Parathyroid adenoma (tissue), 2 donors: ENCODE measurements around the gene ERAS.

Source experiments
- H2AFZ ChIP-seq: fragments of 300-600 bp; sonication (generic); one replicate; pipeline ENCODE4 v1.7.0; 2017; ENCODE audit warnings: antibody characterized with exemption, mild to moderate bottlenecking
- H3K27ac ChIP-seq: fragments of 300-600 bp; sonication (generic); one replicate; pipeline ENCODE4 v1.7.0; 2017
- H3K27me3 ChIP-seq: fragments of 300-600 bp; sonication (generic); one replicate; pipeline ENCODE4 v1.7.0; 2017; ENCODE audit warnings: low read length; ENCODE audit not compliant: control insufficient read depth, insufficient read depth
- H3K36me3 ChIP-seq: fragments of 300-600 bp; sonication (generic); one replicate; pipeline ENCODE4 v1.7.0; 2017; ENCODE audit warnings: low read length; ENCODE audit not compliant: control insufficient read depth, insufficient read depth
- H3K4me1 ChIP-seq: fragments of 300-600 bp; sonication (generic); one replicate; pipeline ENCODE4 v1.7.0; 2017; ENCODE audit warnings: control low read depth
- H3K4me2 ChIP-seq: fragments of 300-600 bp; sonication (generic); one replicate; pipeline ENCODE4 v1.7.0; 2017; ENCODE audit warnings: low read length
- H3K4me3 ChIP-seq: fragments of 300-600 bp; sonication (generic); one replicate; pipeline ENCODE4 v1.7.0; 2017; ENCODE audit warnings: low read depth, low read length
- H3K79me2 ChIP-seq: fragments of 300-600 bp; sonication (generic); one replicate; pipeline ENCODE4 v1.7.0; 2017; ENCODE audit warnings: control low read depth
- H3K9ac ChIP-seq: fragments of 300-600 bp; sonication (generic); one replicate; pipeline ENCODE4 v1.7.0; 2017; ENCODE audit warnings: mild to moderate bottlenecking
- H3K9me3 ChIP-seq: fragments of 300-600 bp; sonication (generic); one replicate; pipeline ENCODE4 v1.7.0; 2017; ENCODE audit warnings: low read length; ENCODE audit not compliant: control insufficient read depth
- TF ChIP-seq, protein P1 (sequence below): fragments of 300-600 bp; sonication (generic); IDR thresholded peaks from one replicate; pipeline ENCODE4 v1.7.0; 2017; ENCODE audit warnings: antibody characterized with exemption, mild to moderate bottlenecking
- donor health status: primary hyperparathyroidism.

ERAS gene

DNA sequence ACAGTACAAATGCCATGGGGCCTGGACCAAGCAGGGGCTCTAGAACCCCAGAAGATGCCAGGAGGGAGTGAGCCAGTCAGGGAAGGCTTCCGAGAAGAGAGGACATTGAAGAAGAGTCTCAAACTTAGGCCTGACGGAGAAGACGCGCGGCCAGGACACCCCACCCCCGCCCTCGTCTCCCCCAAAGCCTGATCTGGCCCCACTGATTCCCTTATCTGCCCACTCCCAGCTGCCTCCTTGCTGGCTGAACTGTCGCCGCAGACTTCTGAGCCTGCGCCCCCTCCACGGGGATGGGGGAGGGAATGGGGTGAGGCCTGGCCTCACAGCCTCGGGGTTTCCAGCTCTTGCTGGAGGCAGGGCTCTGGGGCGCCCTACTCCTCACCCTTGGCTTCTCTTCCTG is 43.5 kb upstream of the ERAS start:
- no peak overlapping the region for H3K27ac ChIP-seq
- no peaks in the 10 kb centered on the region for H3K36me3 ChIP-seq
- H3K4me1 ChIP-seq: no peaks in the 10 kb centered on the region
- no peak overlapping the region for H2AFZ ChIP-seq
- H3K4me3 ChIP-seq: no peak overlapping the region
- TF ChIP-seq, protein P1, sequence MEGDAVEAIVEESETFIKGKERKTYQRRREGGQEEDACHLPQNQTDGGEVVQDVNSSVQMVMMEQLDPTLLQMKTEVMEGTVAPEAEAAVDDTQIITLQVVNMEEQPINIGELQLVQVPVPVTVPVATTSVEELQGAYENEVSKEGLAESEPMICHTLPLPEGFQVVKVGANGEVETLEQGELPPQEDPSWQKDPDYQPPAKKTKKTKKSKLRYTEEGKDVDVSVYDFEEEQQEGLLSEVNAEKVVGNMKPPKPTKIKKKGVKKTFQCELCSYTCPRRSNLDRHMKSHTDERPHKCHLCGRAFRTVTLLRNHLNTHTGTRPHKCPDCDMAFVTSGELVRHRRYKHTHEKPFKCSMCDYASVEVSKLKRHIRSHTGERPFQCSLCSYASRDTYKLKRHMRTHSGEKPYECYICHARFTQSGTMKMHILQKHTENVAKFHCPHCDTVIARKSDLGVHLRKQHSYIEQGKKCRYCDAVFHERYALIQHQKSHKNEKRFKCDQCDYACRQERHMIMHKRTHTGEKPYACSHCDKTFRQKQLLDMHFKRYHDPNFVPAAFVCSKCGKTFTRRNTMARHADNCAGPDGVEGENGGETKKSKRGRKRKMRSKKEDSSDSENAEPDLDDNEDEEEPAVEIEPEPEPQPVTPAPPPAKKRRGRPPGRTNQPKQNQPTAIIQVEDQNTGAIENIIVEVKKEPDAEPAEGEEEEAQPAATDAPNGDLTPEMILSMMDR: no peak
- no peaks in the 10 kb centered on the region for H3K79me2 ChIP-seq
- no peak overlapping the region for H3K4me2 ChIP-seq
- no peaks in the 10 kb centered on the region for H3K27me3 ChIP-seq
- H3K9me3 ChIP-seq: no peaks in the 10 kb centered on the region
- no peak overlapping the region for H3K9ac ChIP-seq

- TF ChIP-seq, protein P1: no peak
- H3K9me3 ChIP-seq: no peaks in the 10 kb centered on the region
- H3K27me3 ChIP-seq: no peaks in the 10 kb centered on the region
These were observed 41.6 kb upstream of the ERAS start for GRCh38 chrX:48784726-48785125.

GRCh38 chrX:48785186-48785539 is 41.1 kb upstream of the ERAS start:
- Histone ChIP-seq H3K9ac (no peak overlapping the region), H2AFZ (no peak overlapping the region), H3K27ac (no peak overlapping the region), H3K79me2 (no peaks in the 10 kb centered on the region), H3K4me1 (no peaks in the 10 kb centered on the region), H3K4me2 (no peak overlapping the region), H3K36me3 (no peaks in the 10 kb centered on the region), H3K27me3 (no peaks in the 10 kb centered on the region), H3K9me3 (no peaks in the 10 kb centered on the region), H3K4me3 (no peak overlapping the region)
- TF ChIP-seq, protein P1: no peak

More at GRCh38 chrX:48784726-48785125, 41.6 kb upstream of the ERAS start:
- Histone ChIP-seq H3K4me2 (no peak overlapping the region), H3K9ac (no peak overlapping the region), H3K4me3 (no peak overlapping the region), H3K4me1 (no peaks in the 10 kb centered on the region), H3K27ac (no peak overlapping the region), H3K79me2 (no peaks in the 10 kb centered on the region), H2AFZ (no peak overlapping the region), H3K36me3 (no peaks in the 10 kb centered on the region)

DNA sequence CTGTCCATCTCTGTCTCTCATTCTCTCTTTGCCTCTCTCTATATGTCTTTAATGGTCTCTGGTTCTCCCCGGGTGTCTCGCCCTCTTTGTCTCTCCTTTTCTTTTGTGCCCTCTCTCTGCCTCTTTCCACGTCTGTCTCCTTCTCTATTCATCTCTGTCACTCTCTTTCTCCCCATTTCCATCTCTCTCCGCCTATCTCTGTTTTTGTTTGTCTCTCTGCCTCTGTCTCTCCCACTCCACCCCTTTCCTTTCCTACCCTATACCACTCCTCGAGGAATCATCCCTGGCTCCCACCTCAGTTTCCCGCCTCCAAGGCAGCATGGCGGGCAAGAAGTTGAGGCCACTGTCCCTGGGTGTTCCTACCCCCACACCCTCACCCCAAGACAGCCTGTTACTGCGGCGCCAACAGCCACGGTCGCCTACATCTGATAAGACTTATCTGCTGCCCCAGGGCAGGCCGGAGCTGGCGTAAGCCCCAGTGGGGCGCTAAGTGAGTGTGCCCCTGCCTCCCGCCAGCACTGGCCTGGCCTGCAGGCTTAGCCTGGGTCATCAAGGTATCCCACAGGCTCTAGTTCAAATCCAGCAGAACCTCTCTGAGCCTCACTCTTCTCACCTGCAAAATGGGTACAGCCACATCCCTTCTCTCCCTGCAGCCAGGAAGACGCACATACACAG is 40.6 kb upstream of the ERAS start:
- TF ChIP-seq, protein P1: no peak
- no peaks in the 10 kb centered on the region for H3K9me3 ChIP-seq
- H3K27ac ChIP-seq: no peak overlapping the region
- H3K4me1 ChIP-seq: no peaks in the 10 kb centered on the region
- H2AFZ ChIP-seq: no peak overlapping the region
- no peaks in the 10 kb centered on the region for H3K79me2 ChIP-seq
- no peaks in the 10 kb centered on the region for H3K27me3 ChIP-seq
- H3K36me3 ChIP-seq: no peaks in the 10 kb centered on the region
- no peak overlapping the region for H3K4me2 ChIP-seq
- H3K9ac ChIP-seq: no peak overlapping the region
- H3K4me3 ChIP-seq: no peak overlapping the region

DNA sequence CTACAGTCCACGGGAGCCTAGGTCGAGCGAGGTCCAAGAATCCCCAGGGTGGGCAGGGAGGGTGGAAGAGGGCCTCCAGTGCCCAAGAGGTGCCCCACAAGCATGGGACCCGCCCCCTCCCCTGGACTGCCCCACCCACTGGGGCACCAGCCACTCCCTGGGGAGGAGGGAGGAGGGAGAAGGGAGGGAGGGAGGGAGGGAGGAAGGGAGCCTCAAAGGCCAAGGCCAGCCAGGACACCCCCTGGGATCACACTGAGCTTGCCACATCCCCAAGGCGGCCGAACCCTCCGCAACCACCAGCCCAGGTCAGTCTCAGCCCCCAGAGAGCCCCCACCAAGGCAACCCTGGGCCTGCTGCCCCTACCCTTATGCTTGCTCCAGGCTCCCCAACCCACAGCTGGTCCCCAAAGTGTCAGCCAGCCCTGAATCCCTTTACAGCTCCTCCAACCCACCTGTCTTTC is 39.9 kb upstream of the ERAS start, which contains the start of gene GATA1:
Gene GATA1 (plus strand): TSS at position 250 of the 460 bp plus-strand sequence. CDS start 4,520 bp downstream, outside the sequence.
- Histone ChIP-seq H3K4me3 (no peak within 1 kb of the TSS), H3K79me2 (no peaks in the 10 kb centered on the region), H3K27ac (no peak within 1 kb of the TSS), H2AFZ (no peak within 1 kb of the TSS), H3K4me1 (no peaks in the 10 kb centered on the region), H3K36me3 (no peaks in the 10 kb centered on the region), H3K4me2 (no peak within 1 kb of the TSS), H3K9me3 (no peaks in the 10 kb centered on the region), H3K9ac (no peak within 1 kb of the TSS), H3K27me3 (no peaks in the 10 kb centered on the region)
- TF ChIP-seq, protein P1: no peak
